Right forelimb (tissue), 1 donor: ENCODE data around the gene SEC24B.

ENCODE experiments used
- DNase-seq: peaks from one replicate; pipeline ENCODE4 v3.0.0-alpha.2; 2018

Gene SEC24B

GRCh38 chr4:109433205-109434006 is at the start of gene SEC24B:
Gene SEC24B, plus strand, starts transcription at chr4:109433815. Its CDS starts 55 bp downstream, at chr4:109433870.
- DNase-seq: peak; percentile 94

- DNase-seq: no peak
These were observed 49.8 kb upstream of the SEC24B start for GRCh38 chr4:109383823-109384222.

- DNase-seq: no peak
These were observed 48.4 kb upstream of the SEC24B start for GRCh38 chr4:109385260-109385659.

GRCh38 chr4:109389369-109390114 is 44.1 kb upstream of the SEC24B start:
- peak; percentile 68 for DNase-seq

- no peak for DNase-seq
These were observed 43.4 kb upstream of the SEC24B start for GRCh38 chr4:109390115-109390768.

- no peak for DNase-seq
These were observed 37.9 kb upstream of the SEC24B start for GRCh38 chr4:109395694-109396093.

- DNase-seq: no peak
These were observed 34.7 kb upstream of the SEC24B start for GRCh38 chr4:109398928-109399327.

GRCh38 chr4:109406337-109406931 is 27.2 kb upstream of the SEC24B start:
- DNase-seq: no peak

- DNase-seq: no peak
These were observed 26.4 kb upstream of the SEC24B start for GRCh38 chr4:109407027-109407737.

GRCh38 chr4:109408711-109409110 is 24.9 kb upstream of the SEC24B start:
- no peak for DNase-seq

GRCh38 chr4:109410226-109410625 is 23.4 kb upstream of the SEC24B start:
- DNase-seq: no peak

GRCh38 chr4:109410776-109411175 is 22.8 kb upstream of the SEC24B start:
- DNase-seq: no peak

GRCh38 chr4:109411964-109412363 is 21.7 kb upstream of the SEC24B start:
- peak; percentile 72 for DNase-seq

- peak; percentile 51 for DNase-seq
These were observed 20.8 kb upstream of the SEC24B start for GRCh38 chr4:109412776-109413175.

- no peak for DNase-seq
These were observed 18.7 kb upstream of the SEC24B start for GRCh38 chr4:109414938-109415337.

- no peak for DNase-seq
These were observed 15.0 kb upstream of the SEC24B start for GRCh38 chr4:109418588-109418987.

GRCh38 chr4:109419679-109420078 is 13.9 kb upstream of the SEC24B start:
- DNase-seq: no peak

GRCh38 chr4:109424093-109424841 is 9.3 kb upstream of the SEC24B start:
- DNase-seq: no peak

- no peak for DNase-seq
These were observed 8.2 kb upstream of the SEC24B start for GRCh38 chr4:109425405-109425804.

- no peak for DNase-seq
These were observed 4.1 kb upstream of the SEC24B start for GRCh38 chr4:109429545-109429944.

- DNase-seq: no peak
These were observed 1.4 kb upstream of the SEC24B start for GRCh38 chr4:109432203-109432602.

- no peak for DNase-seq
These were observed 919 bp upstream of the SEC24B start for GRCh38 chr4:109432696-109433095.
